ENCODE results near the gene AKAP9. TPM values are rescaled to one million over a fixed set of nuclear protein-coding genes. Genes with fewer than 3 reads are reported as not detected.

Gene AKAP9
- total RNA-seq, 2 experiments from 2014 or later, result 20.0 to 26.2 TPM

DNA sequence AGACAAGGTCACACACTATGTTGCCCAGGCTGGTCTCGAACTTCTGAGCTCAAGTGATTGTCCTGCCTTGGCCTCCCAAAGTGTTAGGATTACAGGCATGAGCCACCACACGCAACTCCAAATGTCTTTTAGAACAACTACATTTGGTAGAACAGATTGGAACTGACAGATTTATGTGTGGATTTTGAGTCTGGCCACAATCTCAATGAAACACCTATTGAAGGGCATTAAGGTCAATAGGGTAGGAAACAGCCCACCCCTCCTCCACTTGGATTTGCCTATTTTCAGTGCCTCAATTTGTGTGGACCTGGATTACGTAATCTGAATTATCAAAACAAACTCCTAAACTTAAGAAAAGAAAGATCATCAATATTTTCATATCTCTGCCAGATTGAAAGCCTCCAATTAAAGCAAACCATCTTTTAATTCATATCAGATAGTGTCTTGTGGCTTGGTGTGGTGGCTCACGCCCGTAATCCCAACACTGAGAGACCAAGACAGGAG is 209.1 kb downstream of the AKAP9 start:
- DNase-seq, result no peak
- Mint-ChIP-seq H3K9me3 (no peaks in the 10 kb centered on the region), H3K4me3 (no peak overlapping the region), H3K27me3 (ENCODE audit: low read depth) (no peaks in the 10 kb centered on the region), H3K36me3 (ENCODE audit: low read depth) (no peaks in the 10 kb centered on the region), H3K27ac (no peak overlapping the region), H3K4me1 (ENCODE audit: low read depth) (no peaks in the 10 kb centered on the region)
- CTCF ChIA-PET, result no interaction called here
- intact Hi-C loops (cut with micrococcal nuclease), result no loop called here

DNA sequence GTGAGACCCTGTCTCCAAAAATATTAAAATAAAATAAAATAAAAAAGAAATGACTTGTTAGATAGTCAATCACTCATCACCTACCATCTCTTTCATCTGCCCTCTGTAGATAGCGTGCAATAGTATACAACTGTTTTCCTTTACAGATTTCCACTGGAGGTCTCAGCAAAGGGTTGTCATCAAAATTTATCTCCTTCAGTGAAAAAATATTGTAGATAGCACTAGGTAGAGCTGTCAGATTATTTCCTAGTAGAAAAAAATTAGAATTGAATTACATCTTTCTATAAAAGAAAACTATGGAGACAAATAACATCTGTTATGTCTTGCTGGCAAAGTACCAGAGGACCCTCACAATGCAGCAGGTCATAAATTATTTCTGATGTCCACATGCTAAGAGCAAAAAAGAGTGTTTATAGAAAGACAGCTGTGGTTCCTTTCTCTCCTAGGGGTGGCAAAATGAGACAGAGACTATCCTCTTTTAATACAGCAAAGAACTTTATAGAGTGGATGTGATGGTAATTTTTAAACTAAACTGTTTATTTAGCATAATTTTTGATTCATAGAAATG is 209.9 kb downstream of the AKAP9 start:
- H3K36me3 Mint-ChIP-seq (ENCODE audit: low read depth), result no peaks in the 10 kb centered on the region
- no peak for DNase-seq
- H3K4me3 Mint-ChIP-seq, result no peak overlapping the region
- no peaks in the 10 kb centered on the region for H3K4me1 Mint-ChIP-seq (ENCODE audit: low read depth)
- intact Hi-C loops (cut with micrococcal nuclease), result no loop called here
- no peaks in the 10 kb centered on the region for H3K9me3 Mint-ChIP-seq
- no peaks in the 10 kb centered on the region for H3K27me3 Mint-ChIP-seq (ENCODE audit: low read depth)
- no peak overlapping the region for H3K27ac Mint-ChIP-seq
- CTCF ChIA-PET, result no interaction called here

DNA sequence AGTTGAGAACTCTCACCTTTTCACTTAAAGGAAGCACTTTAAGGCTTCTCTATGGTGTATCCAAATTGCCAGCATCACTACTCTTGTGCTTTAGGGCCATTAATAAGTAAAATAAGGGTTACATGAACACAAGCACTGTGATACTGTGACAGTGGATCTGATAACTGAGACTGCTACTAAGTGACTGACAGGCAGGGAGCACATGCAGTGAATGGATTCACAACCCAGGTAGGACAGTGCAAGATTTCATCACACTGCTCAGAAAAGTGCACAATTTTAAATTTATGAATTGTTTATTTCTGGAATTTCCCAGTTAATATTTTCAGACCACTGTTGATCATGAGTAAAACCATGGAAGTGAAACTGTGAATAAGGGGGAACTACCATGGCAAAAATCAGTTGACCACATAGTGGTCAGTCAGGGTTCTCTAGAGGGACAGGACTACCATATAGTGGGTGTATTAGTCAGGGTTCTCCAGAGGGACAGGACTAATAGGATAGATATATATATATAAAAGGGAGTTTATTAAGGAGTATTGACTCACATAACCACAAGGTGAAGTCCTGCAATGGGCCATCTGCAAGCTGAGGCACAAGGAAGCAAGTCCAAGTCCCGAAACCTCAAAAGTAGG is 214.6 kb downstream of the AKAP9 start:
- intact Hi-C loops (cut with micrococcal nuclease), result no loop called here
- Mint-ChIP-seq H3K27ac (no peak overlapping the region), H3K27me3 (ENCODE audit: low read depth) (no peaks in the 10 kb centered on the region), H3K36me3 (ENCODE audit: low read depth) (no peaks in the 10 kb centered on the region), H3K9me3 (no peaks in the 10 kb centered on the region), H3K4me1 (ENCODE audit: low read depth) (no peaks in the 10 kb centered on the region), H3K4me3 (no peak overlapping the region)
- CTCF ChIA-PET, result no interaction called here
- no peak for DNase-seq

DNA sequence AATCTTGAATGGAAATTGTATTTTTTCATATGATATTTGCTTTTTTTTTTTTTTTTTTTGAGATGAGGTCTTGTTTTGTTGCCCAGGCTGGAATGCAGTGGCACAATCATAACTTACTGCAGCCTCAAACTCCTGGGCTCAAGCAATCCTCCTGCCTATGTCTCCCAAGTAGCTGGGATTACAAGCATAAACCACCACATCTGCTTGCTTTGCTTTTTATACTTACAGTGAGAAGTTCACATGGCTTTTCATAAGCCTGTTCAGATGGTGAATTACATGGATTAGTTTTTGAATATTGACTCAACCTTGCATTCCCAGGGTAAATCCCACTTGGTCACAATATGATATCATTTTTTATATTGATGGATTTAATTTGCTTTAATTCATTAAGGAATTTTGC is 216.3 kb downstream of the AKAP9 start:
- no peak overlapping the region for H3K27ac Mint-ChIP-seq
- H3K27me3 Mint-ChIP-seq (ENCODE audit: low read depth), result no peaks in the 10 kb centered on the region
- intact Hi-C loops (cut with micrococcal nuclease), result no loop called here
- H3K9me3 Mint-ChIP-seq, result no peaks in the 10 kb centered on the region
- H3K4me3 Mint-ChIP-seq, result no peak overlapping the region
- CTCF ChIA-PET, result interaction anchor here (0.7 to 0.9 kb wide), 2 partner anchors 24 to 327 kb away, joined by 3 read pairs; no protein-coding TSS in a partner anchor
- H3K4me1 Mint-ChIP-seq (ENCODE audit: low read depth), result no peaks in the 10 kb centered on the region
- no peaks in the 10 kb centered on the region for H3K36me3 Mint-ChIP-seq (ENCODE audit: low read depth)
- DNase-seq, result no peak

DNA sequence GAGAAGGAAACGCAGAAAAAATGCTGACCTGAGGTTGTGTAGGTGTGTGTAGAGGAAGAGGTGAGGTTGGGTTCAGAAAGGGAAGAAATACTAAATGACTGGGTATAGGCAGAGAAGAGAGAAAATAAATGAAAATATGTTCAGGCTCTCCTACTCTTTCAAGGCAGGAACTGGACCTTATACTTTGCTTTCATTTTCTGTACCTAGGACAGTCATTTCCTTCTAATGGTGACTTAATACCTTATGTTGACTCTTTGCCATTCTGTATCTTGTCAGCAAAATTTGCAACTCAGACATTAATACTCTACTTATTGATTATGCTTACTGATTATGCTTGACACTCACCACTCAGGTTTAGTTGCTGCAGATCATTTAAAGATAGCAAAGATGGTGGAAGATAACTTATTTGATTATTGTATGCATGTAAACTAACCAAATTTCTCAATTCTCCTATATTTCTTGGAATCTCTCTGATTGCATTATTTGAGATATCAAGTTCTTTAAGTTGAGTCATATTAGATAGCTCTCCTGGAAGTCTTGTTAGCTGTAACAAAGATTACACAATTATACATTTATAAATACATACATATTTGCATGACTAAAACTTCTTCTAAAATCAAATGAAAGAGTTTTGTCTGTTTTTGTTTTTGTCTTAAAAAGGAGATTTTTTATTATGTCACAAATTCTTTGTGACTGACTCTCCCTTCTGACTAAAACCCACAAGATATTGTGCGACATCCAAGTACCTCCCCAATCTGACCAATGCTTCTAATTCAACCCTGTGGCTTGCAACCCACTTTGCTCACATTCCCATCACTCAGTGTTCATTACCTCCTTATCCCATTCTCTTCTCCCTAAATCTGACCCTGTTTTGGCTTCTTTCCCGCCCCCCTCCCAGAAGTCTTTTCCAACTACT is 218.3 kb downstream of the AKAP9 start:
- no peak overlapping the region for H3K27ac Mint-ChIP-seq
- no peaks in the 10 kb centered on the region for H3K4me1 Mint-ChIP-seq (ENCODE audit: low read depth)
- DNase-seq, result no peak
- intact Hi-C loops (cut with micrococcal nuclease), result no loop called here
- CTCF ChIA-PET, result no interaction called here
- no peak overlapping the region for H3K4me3 Mint-ChIP-seq
- no peaks in the 10 kb centered on the region for H3K36me3 Mint-ChIP-seq (ENCODE audit: low read depth)
- peaks cover 2% of the 10 kb centered on the region for H3K27me3 Mint-ChIP-seq (ENCODE audit: low read depth)
- H3K9me3 Mint-ChIP-seq, result no peaks in the 10 kb centered on the region

Other genes with a start within 250 kb of the AKAP9 start
- gene MTERF1, start 60.2 kb upstream of the AKAP9 start, total RNA-seq, result 10 to 100 TPM; 13.7 to 16.7 TPM
- gene CYP51A1, start 193.6 kb downstream of the AKAP9 start, total RNA-seq, result 10 to 100 TPM; 52.8 to 55.5 TPM
- not detected for gene LRRD1, start 238.3 kb downstream of the AKAP9 start, total RNA-seq